GM13977 (cell line): ENCODE results near the gene SUCO.

ENCODE experiments used
- DNase-seq: peaks from one replicate; pipeline ENCODE4 v3.0.0; 2012; ENCODE audit warnings: low spot score
- CTCF ChIP-seq: IDR thresholded peaks from 2 replicates; pipeline ENCODE4 v1.5.1; 2012; ENCODE audit warnings: mild to moderate bottlenecking, control low read depth; ENCODE audit not compliant: insufficient read depth; ENCODE audit errors: extremely low read depth, missing control alignments
- in situ Hi-C: fragments of 300-500 bp; cut with MboI; formaldehyde crosslinking; loops from one replicate; pipeline ENCODE4 v1.12.0; 2022; ENCODE audit warnings: low sequenced_read_pairs, low pct_unique_long_range_greater_than_20kb, mixed read lengths, inconsistent platforms; ENCODE audit not compliant: unreplicated experiment

SUCO gene

DNA sequence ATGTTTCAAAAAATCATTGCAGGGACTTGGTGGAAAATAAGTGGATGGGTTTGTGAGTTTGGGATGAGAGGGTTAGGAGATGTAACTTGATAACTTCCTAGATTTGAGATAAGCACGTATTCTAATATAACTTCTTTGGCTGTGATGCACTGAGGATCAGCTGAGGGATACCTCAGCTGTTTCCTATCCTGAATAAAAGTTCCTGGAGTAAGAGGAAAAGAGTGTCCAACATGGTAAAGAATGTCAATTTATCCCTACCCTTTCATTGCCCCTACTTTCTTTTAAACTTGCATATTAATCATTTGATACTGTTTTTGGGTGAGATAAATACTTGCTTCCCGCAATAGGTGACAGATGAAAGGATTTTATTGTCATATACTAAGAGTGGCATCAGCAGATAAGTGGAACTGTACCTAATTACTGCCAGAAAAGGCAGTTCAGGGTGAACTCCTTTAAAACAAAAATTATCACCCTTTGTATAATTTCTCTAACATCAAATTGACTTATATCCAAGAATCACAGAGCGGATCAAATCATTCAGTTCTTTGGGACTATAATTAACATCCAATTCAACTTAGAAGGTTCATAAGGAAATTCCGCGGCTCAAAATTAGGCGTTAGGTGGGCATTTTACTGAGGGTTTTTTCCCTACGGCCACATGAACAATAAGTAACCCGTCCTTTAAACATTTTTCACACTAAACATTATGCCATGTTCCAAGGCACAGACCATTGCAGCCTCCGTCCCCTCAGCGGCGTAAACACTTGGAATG is 1.4 kb upstream of the SUCO start:
- DNase-seq, result peak; percentile 15
- no peak for TF ChIP-seq CTCF
- in situ Hi-C loops, result no loop called here

DNA sequence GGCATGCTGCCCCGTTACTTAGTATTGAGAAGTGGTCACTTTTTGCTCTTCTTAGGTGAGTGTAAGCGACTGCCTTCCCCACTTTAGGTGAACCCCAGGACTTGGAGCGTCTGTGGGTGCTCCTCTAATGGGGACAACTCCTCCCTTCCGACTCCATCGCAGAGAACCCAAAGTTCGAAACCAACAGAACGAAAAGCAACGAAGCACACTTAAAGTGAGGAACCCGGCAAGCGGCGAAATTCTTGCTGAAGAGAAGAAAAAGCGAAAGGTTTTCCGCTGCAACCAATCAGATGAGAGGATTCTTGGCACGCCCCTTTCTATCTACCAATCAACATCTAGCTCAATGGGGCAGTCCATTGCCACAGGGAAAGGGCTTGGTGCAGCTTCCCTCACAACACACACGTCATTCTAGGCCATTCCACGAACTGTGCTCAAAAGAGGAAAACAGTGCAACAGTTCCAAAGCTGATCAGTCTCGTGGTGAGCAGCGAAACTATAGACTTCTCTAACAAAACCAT is 709 bp upstream of the SUCO start:
- DNase-seq, result peak; percentile 87
- in situ Hi-C loops, result no loop called here
- no peak for TF ChIP-seq CTCF

- peak; percentile 9 for DNase-seq
- no peak for TF ChIP-seq CTCF
- in situ Hi-C loops, result no loop called here
These were observed 682 bp downstream of the SUCO start for GRCh38 chr1:172533513-172534151.

GRCh38 chr1:172536256-172536655 is 3.3 kb downstream of the SUCO start:
- no peak for TF ChIP-seq CTCF
- no peak for DNase-seq
- in situ Hi-C loops, result no loop called here

- in situ Hi-C loops, result no loop called here
- no peak for TF ChIP-seq CTCF
- no peak for DNase-seq
These were observed 4.4 kb downstream of the SUCO start for GRCh38 chr1:172537366-172537765.

GRCh38 chr1:172537827-172538391 is 5.0 kb downstream of the SUCO start:
- DNase-seq, result no peak
- in situ Hi-C loops, result no loop called here
- TF ChIP-seq CTCF, result no peak
